Mucosa of stomach (tissue), 1 donor: ENCODE measurements around the gene MYCBP2.
"Not testable (repeated sequence)": the region's sequence is repeated elsewhere in the genome, so short reads cannot be mapped to it uniquely, and the experiment has no call there.

Source experiments
- H3K27me3 ChIP-seq: one replicate; pipeline ENCODE4 v1.7.0; 2013; ENCODE audit warnings: mild to moderate bottlenecking, low read length; ENCODE audit not compliant: control insufficient read depth, insufficient read depth
- H3K36me3 ChIP-seq: one replicate; pipeline ENCODE4 v1.7.0; 2013; ENCODE audit warnings: low read length; ENCODE audit not compliant: control insufficient read depth, insufficient read depth
- H3K4me1 ChIP-seq: one replicate; pipeline ENCODE4 v1.7.0; 2013; ENCODE audit warnings: mild to moderate bottlenecking, low read length; ENCODE audit not compliant: control insufficient read depth, insufficient read depth
- H3K4me3 ChIP-seq: one replicate; pipeline ENCODE4 v1.7.0; 2013; ENCODE audit warnings: low read length
- H3K9ac ChIP-seq: one replicate; pipeline ENCODE4 v1.7.0; 2013; ENCODE audit warnings: mild to moderate bottlenecking, low read length, moderate library complexity
- H3K9me3 ChIP-seq: one replicate; pipeline ENCODE4 v1.7.0; 2013; ENCODE audit warnings: mild to moderate bottlenecking, low read length, moderate library complexity; ENCODE audit not compliant: control insufficient read depth
- donor health status: Pancreatic carcinoma.

The MYCBP2 gene

DNA sequence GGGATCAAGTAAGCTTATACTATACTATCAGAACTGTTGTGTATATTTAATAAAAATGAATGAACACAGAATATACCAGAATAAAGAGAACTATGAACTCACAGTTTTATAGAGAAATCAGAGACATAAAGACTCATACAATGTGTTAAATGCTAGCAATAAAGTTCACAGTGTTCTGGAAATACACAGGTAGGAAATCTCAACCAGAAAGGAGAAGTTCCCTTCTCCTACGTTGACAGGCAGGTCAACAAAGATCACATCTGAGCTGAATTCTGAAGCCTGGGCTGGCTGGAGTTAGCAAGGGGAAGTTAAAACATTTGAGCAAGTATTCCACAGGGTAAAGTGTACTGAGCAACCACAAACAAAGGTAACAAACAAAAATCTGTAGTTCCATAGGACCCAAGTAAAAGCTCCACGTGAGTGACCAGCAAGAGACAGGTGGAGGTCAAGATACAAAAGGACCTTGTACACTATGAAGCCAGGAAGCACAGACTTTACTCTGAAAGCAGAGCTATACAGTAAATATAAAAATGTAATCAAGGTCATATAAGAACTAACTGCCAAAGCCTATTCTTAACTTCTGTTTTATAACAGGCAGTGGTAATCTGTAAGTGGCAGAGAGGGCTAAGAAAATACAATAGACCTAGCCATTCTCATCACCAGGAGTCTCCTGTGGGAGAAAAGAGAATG is 312.9 kb downstream of the MYCBP2 start:
- Histone ChIP-seq H3K4me1 (no peaks in the 10 kb centered on the region), H3K36me3 (no peaks in the 10 kb centered on the region), H3K27me3 (no peaks in the 10 kb centered on the region), H3K9me3 (no peaks in the 10 kb centered on the region), H3K4me3 (no peak overlapping the region), H3K9ac (no peak overlapping the region)

DNA sequence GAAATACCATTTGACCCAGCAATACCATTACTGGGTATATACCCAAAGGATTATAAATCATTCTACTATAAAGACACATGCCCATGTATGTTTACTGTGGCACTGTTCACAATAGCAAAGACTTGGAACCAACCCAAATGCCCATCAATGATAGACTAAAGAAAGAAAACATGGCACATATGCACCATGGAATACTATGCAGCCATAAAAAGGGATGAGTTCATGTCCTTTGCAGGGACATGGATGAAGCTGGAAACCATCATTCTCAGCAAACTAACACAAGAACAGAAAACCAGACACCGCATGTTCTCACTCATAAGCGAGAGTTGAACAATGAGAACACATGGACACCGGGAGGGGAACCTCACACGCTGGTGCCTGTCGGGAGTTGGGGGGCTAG is 317.2 kb downstream of the MYCBP2 start:
- H3K27me3 ChIP-seq, H3K9ac ChIP-seq, H3K36me3 ChIP-seq, H3K4me1 ChIP-seq, H3K4me3 ChIP-seq, H3K9me3 ChIP-seq: not testable (repeated sequence)

DNA sequence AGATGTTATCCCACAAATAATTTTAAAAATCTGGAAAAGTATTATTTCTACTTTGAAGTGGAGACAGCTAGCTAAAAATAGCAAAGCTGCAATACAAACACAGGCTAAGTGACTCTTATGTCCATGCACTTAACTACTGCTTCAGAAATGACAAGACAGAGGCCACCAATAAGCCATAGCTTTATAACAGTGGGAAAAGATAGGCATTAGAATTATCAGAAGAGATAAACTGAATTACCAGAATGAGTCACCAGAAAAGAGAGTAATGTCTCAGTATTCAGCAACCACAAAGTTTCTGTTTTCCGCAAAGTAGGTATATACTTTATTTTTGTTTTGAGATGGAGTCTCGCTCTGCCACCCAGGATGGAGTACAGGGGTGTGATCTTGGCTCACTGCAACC is 317.9 kb downstream of the MYCBP2 start:
- Histone ChIP-seq H3K36me3 (no peaks in the 10 kb centered on the region), H3K9me3 (no peaks in the 10 kb centered on the region), H3K9ac (no peak overlapping the region), H3K27me3 (no peaks in the 10 kb centered on the region), H3K4me3 (no peak overlapping the region), H3K4me1 (no peaks in the 10 kb centered on the region)

GRCh38 chr13:77008337-77008736 is 318.6 kb downstream of the MYCBP2 start:
- H3K9me3 ChIP-seq, H3K9ac ChIP-seq, H3K36me3 ChIP-seq, H3K4me3 ChIP-seq, H3K4me1 ChIP-seq, H3K27me3 ChIP-seq: not testable (repeated sequence)

DNA sequence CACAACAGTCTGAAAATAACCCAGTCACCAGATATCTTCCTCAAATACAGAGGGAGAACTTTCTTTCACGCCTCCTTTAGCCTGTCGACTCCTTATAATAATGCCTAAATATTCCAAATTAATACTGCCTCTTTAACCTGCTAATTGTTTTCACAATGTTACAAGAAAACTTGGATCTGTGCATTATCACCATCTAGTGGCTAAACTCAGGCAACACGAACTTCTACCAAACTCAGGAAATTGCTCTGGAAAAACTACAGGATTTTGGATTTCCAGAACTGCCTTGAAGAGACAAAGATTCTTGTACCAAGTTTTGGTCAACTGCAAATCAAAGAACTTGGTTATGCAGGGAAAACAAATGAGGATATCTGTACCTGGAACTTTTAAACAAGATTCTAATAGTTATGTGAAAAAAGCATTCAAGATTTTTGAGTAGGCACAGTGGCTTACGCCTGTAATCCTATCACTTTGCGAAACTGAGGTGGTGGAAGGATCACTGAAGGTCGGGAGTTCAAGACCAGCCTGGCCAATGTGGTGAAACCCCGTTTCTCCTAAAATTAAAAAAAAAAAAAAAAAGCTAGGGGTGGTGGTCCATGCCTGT is 324.2 kb downstream of the MYCBP2 start:
- H3K4me1 ChIP-seq: peaks cover 5% of the 10 kb centered on the region
- H3K4me3 ChIP-seq: no peak overlapping the region
- no peaks in the 10 kb centered on the region for H3K9me3 ChIP-seq
- no peaks in the 10 kb centered on the region for H3K27me3 ChIP-seq
- no peaks in the 10 kb centered on the region for H3K36me3 ChIP-seq
- H3K9ac ChIP-seq: no peak overlapping the region

GRCh38 chr13:77001963-77002587 is 324.8 kb downstream of the MYCBP2 start:
- no peaks in the 10 kb centered on the region for H3K36me3 ChIP-seq
- no peak overlapping the region for H3K4me3 ChIP-seq
- no peaks in the 10 kb centered on the region for H3K9me3 ChIP-seq
- H3K4me1 ChIP-seq: peaks cover 5% of the 10 kb centered on the region
- H3K27me3 ChIP-seq: no peaks in the 10 kb centered on the region
- H3K9ac ChIP-seq: no peak overlapping the region

DNA sequence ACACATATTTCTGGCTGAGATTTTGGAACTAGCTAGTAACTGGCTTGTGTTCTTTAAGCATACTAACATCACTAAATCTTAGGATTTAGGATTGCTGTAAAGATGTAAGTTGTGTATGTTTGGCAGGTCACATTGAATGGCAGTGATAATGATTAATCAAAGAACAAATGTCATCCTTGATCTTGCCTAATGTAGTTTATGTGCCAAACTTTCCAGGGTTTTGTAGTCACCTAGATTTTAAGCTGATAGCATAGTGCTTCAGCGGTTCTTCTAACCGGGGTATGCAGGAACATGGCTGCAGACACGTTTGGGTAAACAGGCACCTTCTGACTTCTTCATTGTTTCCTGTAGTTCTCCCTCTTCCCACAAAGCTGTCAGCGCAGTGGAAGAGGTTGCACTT is 325.4 kb downstream of the MYCBP2 start:
- Histone ChIP-seq H3K27me3 (no peaks in the 10 kb centered on the region), H3K4me3 (no peak overlapping the region), H3K9me3 (no peaks in the 10 kb centered on the region), H3K4me1 (peaks cover 5% of the 10 kb centered on the region), H3K36me3 (no peaks in the 10 kb centered on the region), H3K9ac (no peak overlapping the region)

DNA sequence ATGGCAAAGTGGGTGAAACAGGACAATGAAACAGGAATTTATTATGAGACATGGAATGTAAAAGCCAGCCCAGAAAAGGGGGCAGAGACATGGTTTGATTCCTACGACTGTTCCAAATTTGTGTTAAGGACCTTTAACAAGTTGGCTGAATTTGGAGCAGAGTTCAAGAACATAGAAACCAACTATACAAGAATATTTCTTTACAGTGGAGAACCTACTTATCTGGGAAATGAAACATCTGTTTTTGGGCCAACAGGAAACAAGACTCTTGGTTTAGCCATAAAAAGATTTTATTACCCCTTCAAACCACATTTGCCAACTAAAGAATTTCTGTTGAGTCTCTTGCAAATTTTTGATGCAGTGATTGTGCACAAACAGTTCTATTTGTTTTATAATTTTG is 326.4 kb downstream of the MYCBP2 start:
- no peak overlapping the region for H3K4me3 ChIP-seq
- no peaks in the 10 kb centered on the region for H3K9me3 ChIP-seq
- H3K4me1 ChIP-seq: peaks cover 5% of the 10 kb centered on the region
- H3K36me3 ChIP-seq: no peaks in the 10 kb centered on the region
- H3K9ac ChIP-seq: no peak overlapping the region
- no peaks in the 10 kb centered on the region for H3K27me3 ChIP-seq
